H9 (cell line): ENCODE results near the gene TGFA. TPM values are rescaled to one million over a fixed set of nuclear protein-coding genes. Genes with fewer than 3 reads are reported as not detected.

ENCODE experiments used
- DNase-seq: peaks from one replicate; pipeline ENCODE4 v3.0.0-alpha.2; 2017
- H2AFZ ChIP-seq: one replicate; pipeline ENCODE4 v1.6.1; 2013; ENCODE audit warnings: mild to moderate bottlenecking, low read length, control low read depth, moderate library complexity
- H2AK5ac ChIP-seq: 2 replicates; pipeline ENCODE4 v1.6.1; 2013; ENCODE audit warnings: low read length, control low read depth, mixed read lengths; ENCODE audit not compliant: insufficient read length
- H2BK120ac ChIP-seq: one replicate; pipeline ENCODE4 v1.6.1; 2013; ENCODE audit warnings: low read depth, mild to moderate bottlenecking, low read length, control low read depth, inconsistent platforms; ENCODE audit not compliant: poor library complexity, severe bottlenecking
- H2BK12ac ChIP-seq: 2 replicates; pipeline ENCODE4 v1.6.1; 2013; ENCODE audit warnings: low read length, control low read depth, mixed read lengths, low read depth; ENCODE audit not compliant: insufficient read length
- H2BK15ac ChIP-seq: 2 replicates; pipeline ENCODE4 v1.6.1; 2013; ENCODE audit warnings: low read depth, low read length, control low read depth
- H2BK20ac ChIP-seq: one replicate; pipeline ENCODE4 v1.6.1; 2013; ENCODE audit warnings: low read depth, mild to moderate bottlenecking, low read length, control low read depth, inconsistent platforms; ENCODE audit not compliant: poor library complexity, severe bottlenecking
- H2BK5ac ChIP-seq: 2 replicates; pipeline ENCODE4 v1.6.1; 2013; ENCODE audit warnings: low read length, control low read depth, mixed read lengths; ENCODE audit not compliant: insufficient read length
- H3K14ac ChIP-seq: 2 replicates; pipeline ENCODE4 v1.6.1; 2013; ENCODE audit warnings: low read length, control low read depth; ENCODE audit not compliant: insufficient read depth
- H3K18ac ChIP-seq: 2 replicates; pipeline ENCODE4 v1.6.1; 2013; ENCODE audit warnings: low read depth, mild to moderate bottlenecking, mixed read lengths, low read length, control low read depth; ENCODE audit not compliant: insufficient read length
- H3K23ac ChIP-seq: 2 replicates; pipeline ENCODE4 v1.6.1; 2013; ENCODE audit warnings: low read length, control low read depth, mixed read lengths, low read depth; ENCODE audit not compliant: insufficient read length
- H3K23me2 ChIP-seq: 2 replicates; pipeline ENCODE4 v1.6.1; 2013; ENCODE audit warnings: low read depth, mild to moderate bottlenecking, mixed read lengths, low read length, control low read depth; ENCODE audit not compliant: insufficient read length, poor library complexity, severe bottlenecking
- H3K27ac ChIP-seq: 2 replicates; pipeline ENCODE4 v1.5.1; 2013; ENCODE audit warnings: low read length, control low read depth, mixed read lengths, low read depth; ENCODE audit not compliant: insufficient read length
- H3K27me3 ChIP-seq: 2 replicates; pipeline ENCODE4 v1.6.1; 2013; ENCODE audit warnings: low read length, control low read depth, inconsistent platforms; ENCODE audit not compliant: insufficient read depth
- H3K4ac ChIP-seq: 2 replicates; pipeline ENCODE4 v1.6.1; 2013; ENCODE audit warnings: low read depth, mild to moderate bottlenecking, control low read depth, inconsistent platforms, low read length, moderate library complexity
- H3K4me1 ChIP-seq: 2 replicates; pipeline ENCODE4 v1.6.1; 2013; ENCODE audit warnings: low read length, control low read depth, inconsistent platforms; ENCODE audit not compliant: insufficient read depth
- H3K4me2 ChIP-seq: 2 replicates; pipeline ENCODE4 v1.6.1; 2013; ENCODE audit warnings: low read length, control low read depth, mixed read lengths; ENCODE audit not compliant: insufficient read length, insufficient read depth
- H3K56ac ChIP-seq: 2 replicates; pipeline ENCODE4 v1.6.1; 2013; ENCODE audit warnings: low read depth, mild to moderate bottlenecking, mixed read lengths, low read length, control low read depth; ENCODE audit not compliant: insufficient read length
- H3K79me1 ChIP-seq: 2 replicates; pipeline ENCODE4 v1.6.1; 2013; ENCODE audit warnings: low read depth, mild to moderate bottlenecking, moderate library complexity, low read length, control low read depth, inconsistent platforms; ENCODE audit not compliant: insufficient read depth, poor library complexity, severe bottlenecking
- H3K79me2 ChIP-seq: 2 replicates; pipeline ENCODE4 v1.6.1; 2013; ENCODE audit warnings: low read length, control low read depth, inconsistent platforms; ENCODE audit not compliant: insufficient read depth
- H3K9ac ChIP-seq: 2 replicates; pipeline ENCODE4 v1.6.1; 2013; ENCODE audit warnings: low read length, control low read depth, mixed read lengths; ENCODE audit not compliant: insufficient read length; ENCODE audit errors: extremely low read depth
- H3K9me3 ChIP-seq: one replicate; pipeline ENCODE4 v1.6.1; 2013; ENCODE audit warnings: low read depth, low read length, inconsistent platforms; ENCODE audit not compliant: control insufficient read depth
- H3T11ph ChIP-seq: one replicate; pipeline ENCODE4 v1.6.1; 2013; ENCODE audit warnings: mild to moderate bottlenecking, low read length, control low read depth, inconsistent platforms
- H4K20me1 ChIP-seq: one replicate; pipeline ENCODE4 v1.6.1; 2013; ENCODE audit not compliant: control insufficient read depth, insufficient read length, insufficient read depth
- H4K5ac ChIP-seq: 2 replicates; pipeline ENCODE4 v1.6.1; 2013; ENCODE audit warnings: low read depth, mild to moderate bottlenecking, mixed read lengths, low read length, control low read depth; ENCODE audit not compliant: insufficient read length
- H4K8ac ChIP-seq: replicated peaks from 2 replicates; pipeline ENCODE4 v1.6.1; 2013; ENCODE audit warnings: low read length, control low read depth, mixed read lengths, low read depth; ENCODE audit not compliant: insufficient read length
- H4K91ac ChIP-seq: 2 replicates; pipeline ENCODE4 v1.6.1; 2013; ENCODE audit warnings: low read depth, mild to moderate bottlenecking, moderate library complexity, mixed read lengths, low read length, control low read depth; ENCODE audit not compliant: insufficient read length
- H3K27ac Mint-ChIP-seq, 3 experiments: 2 replicates in 2 of 3; 3 replicates in 1 of 3; pipeline ENCODE4 v1.8.0; 2020 to 2021; ENCODE audit warnings: mixed read lengths in 3 of 3, mild to moderate bottlenecking in 1 of 3, moderate library complexity in 1 of 3
- H3K27me3 Mint-ChIP-seq: 2 replicates; pipeline ENCODE4 v1.8.0; 2021; ENCODE audit warnings: low read depth, mild to moderate bottlenecking, moderate library complexity, mixed read lengths
- H3K36me3 Mint-ChIP-seq, 3 experiments: 2 replicates in 2 of 3; 3 replicates in 1 of 3; pipeline ENCODE4 v1.8.0; 2020 to 2021; ENCODE audit warnings: low read depth in 3 of 3, mixed read lengths in 3 of 3; ENCODE audit not compliant: insufficient read depth in 1 of 3
- H3K4me1 Mint-ChIP-seq, 2 experiments: 2 replicates each; pipeline ENCODE4 v1.8.0; 2020; ENCODE audit warnings: mixed read lengths in 2 of 2
- H3K4me3 Mint-ChIP-seq, 2 experiments: 2 replicates in 1 of 2; 3 replicates in 1 of 2; pipeline ENCODE4 v1.8.0; 2020 to 2021; ENCODE audit warnings: mild to moderate bottlenecking in 2 of 2, mixed read lengths in 2 of 2, moderate library complexity in 1 of 2
- H3K9me3 Mint-ChIP-seq, 2 experiments: 2 replicates in 1 of 2; 3 replicates in 1 of 2; pipeline ENCODE4 v1.8.0; 2020; ENCODE audit warnings: mild to moderate bottlenecking in 2 of 2, mixed read lengths in 2 of 2, moderate library complexity in 1 of 2
- WGBS: extraction: QIAGEN DNeasy Blood & Tissue Kit; methylation state at CpG from one replicate; pipeline ENCODE4 v1.1.7; 2013; ENCODE audit warnings: missing lambda C conversion rate, low lambda C conversion rate, mixed read lengths; ENCODE audit not compliant: insufficient read length; ENCODE audit errors: extremely low coverage; 5-methylcytosine and 5-hydroxymethylcytosine counted together
- long read RNA-seq: library from polyadenylated mRNA; unstranded; transcript quantifications from one replicate; pipeline ENCODE4 v2.0.0, GENCODE V29; 2020
- total RNA-seq: library from RNA; stranded (reverse); gene quantifications from 2 replicates; pipeline ENCODE4 v1.2.1, GENCODE V29; 2021
- TF ChIP-seq, protein P1 (sequence below): fragments of 200-600 bp; sonication (generic); conservative IDR thresholded peaks from 3 replicates; pipeline ENCODE4 v1.8.0; 2021; ENCODE audit warnings: antibody characterized with exemption, mild to moderate bottlenecking

The TGFA gene
- total RNA-seq: 2.5 and 3.3 TPM in 2 replicates
- long read RNA-seq, full-length matches to known transcripts: 4 of 5 reads
- long read RNA-seq, partial matches to known transcripts: 0 of 5 reads
- long read RNA-seq, other reads (novel, unspliced or antisense): 1 of 5 reads

DNA sequence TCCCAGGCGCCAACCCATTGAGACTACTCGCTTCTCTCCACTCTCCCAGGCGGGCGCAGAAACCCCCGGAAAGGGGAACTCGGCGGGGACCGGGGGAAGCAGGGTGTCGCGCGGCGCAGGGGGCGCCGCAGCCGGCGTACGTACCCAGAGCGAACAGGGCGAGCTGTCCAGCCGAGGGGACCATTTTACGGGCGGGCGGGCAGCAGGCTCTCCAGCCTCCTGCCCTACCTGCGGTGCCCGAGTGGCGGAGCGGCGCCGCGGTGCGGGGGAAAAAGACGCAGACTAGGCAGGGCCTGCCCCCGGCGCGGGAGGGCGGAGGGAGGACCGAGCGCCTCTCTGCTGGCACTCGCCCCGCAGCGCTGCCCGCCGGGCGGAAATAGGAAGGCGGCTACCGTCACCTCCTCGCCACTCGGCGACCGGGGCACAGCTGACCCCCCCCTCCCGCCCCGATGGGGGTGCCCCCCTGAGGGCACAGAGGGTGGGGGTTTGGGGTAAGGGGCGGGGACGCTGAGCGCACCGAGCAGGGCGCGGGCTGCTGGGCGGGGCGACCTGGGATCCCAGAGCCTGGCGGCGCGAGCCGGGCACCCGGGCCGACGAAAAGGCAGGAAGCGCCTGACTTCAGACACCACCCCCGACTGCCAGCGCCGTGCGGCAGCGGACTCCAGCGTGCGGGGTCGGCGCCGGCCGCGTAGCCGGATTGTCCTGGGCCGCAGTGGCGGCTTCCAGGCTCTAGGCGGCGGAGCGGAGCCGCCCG is at the start of gene TGFA:
TGFA (minus strand) TSS at position 243 of the 754 bp plus-strand sequence; CDS start at position 184, 59 bp downstream.
- peaks cover 0 to 1% (median 0%) of the 10 kb centered on the region in 3 experiments; a peak in 1 of 7 replicates for H3K36me3 Mint-ChIP-seq
- H3K23ac ChIP-seq: no peak within 1 kb of the TSS
- H2BK20ac ChIP-seq: no peak within 1 kb of the TSS
- peaks cover 45% of the 10 kb centered on the region for H3K27me3 Mint-ChIP-seq
- H2AK5ac ChIP-seq: no peak within 1 kb of the TSS
- no peak within 1 kb of the TSS for H3K4ac ChIP-seq
- H3K4me2 ChIP-seq: peak within 1 kb of the TSS; percentile 83
- H3K9me3 Mint-ChIP-seq: peaks cover 0 to 4% of the 10 kb centered on the region in 2 experiments; a peak in 1 of 5 replicates
- H3T11ph ChIP-seq: no peak within 1 kb of the TSS
- H3K79me2 ChIP-seq: no peaks in the 10 kb centered on the region
- peak within 1 kb of the TSS; percentile 85 to 94 for H3K4me3 Mint-ChIP-seq
- TF ChIP-seq, protein P1, sequence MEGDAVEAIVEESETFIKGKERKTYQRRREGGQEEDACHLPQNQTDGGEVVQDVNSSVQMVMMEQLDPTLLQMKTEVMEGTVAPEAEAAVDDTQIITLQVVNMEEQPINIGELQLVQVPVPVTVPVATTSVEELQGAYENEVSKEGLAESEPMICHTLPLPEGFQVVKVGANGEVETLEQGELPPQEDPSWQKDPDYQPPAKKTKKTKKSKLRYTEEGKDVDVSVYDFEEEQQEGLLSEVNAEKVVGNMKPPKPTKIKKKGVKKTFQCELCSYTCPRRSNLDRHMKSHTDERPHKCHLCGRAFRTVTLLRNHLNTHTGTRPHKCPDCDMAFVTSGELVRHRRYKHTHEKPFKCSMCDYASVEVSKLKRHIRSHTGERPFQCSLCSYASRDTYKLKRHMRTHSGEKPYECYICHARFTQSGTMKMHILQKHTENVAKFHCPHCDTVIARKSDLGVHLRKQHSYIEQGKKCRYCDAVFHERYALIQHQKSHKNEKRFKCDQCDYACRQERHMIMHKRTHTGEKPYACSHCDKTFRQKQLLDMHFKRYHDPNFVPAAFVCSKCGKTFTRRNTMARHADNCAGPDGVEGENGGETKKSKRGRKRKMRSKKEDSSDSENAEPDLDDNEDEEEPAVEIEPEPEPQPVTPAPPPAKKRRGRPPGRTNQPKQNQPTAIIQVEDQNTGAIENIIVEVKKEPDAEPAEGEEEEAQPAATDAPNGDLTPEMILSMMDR: peak; percentile 80
- no peaks in the 10 kb centered on the region for H3K79me1 ChIP-seq
- no peak within 1 kb of the TSS for H4K8ac ChIP-seq
- no peaks in the 10 kb centered on the region for H3K4me1 ChIP-seq
- peaks cover 23 to 27% of the 10 kb centered on the region in 2 experiments for H3K4me1 Mint-ChIP-seq
- no peak within 1 kb of the TSS for H3K27ac ChIP-seq
- H3K56ac ChIP-seq: no peak within 1 kb of the TSS
- no peak within 1 kb of the TSS for H2BK5ac ChIP-seq
- peak within 1 kb of the TSS; percentile 23 for H3K9ac ChIP-seq
- no peak within 1 kb of the TSS for H2BK12ac ChIP-seq
- WGBS: no CpG with 5 or more reads among the region's 88 CpGs
- no peak within 1 kb of the TSS for H2AFZ ChIP-seq
- no peak within 1 kb of the TSS for H2BK120ac ChIP-seq
- H4K20me1 ChIP-seq: no peaks in the 10 kb centered on the region
- no peak within 1 kb of the TSS for H3K18ac ChIP-seq
- no peak within 1 kb of the TSS for H3K14ac ChIP-seq
- peaks cover 18% of the 10 kb centered on the region for H3K23me2 ChIP-seq
- DNase-seq: peak; percentile 94
- H4K91ac ChIP-seq: no peak within 1 kb of the TSS
- no peak within 1 kb of the TSS for H2BK15ac ChIP-seq
- H3K9me3 ChIP-seq: no peaks in the 10 kb centered on the region
- H3K27me3 ChIP-seq: peaks cover 8% of the 10 kb centered on the region; the same call in 1 of the 2 replicates
- H3K27ac Mint-ChIP-seq: peak within 1 kb of the TSS in 1 of 3 experiments; percentile 40; a peak in 3 of 7 replicates
- no peak within 1 kb of the TSS for H4K5ac ChIP-seq
